Suprapubic skin (tissue), 4 donors: ENCODE results near the gene CBARP.

Experiments
- CTCF ChIP-seq, 2 donors: fragments of 200-600 bp in 1 of 2; fragments of 450-650 bp in 1 of 2; sonication (generic) in 1 of 2; IDR thresholded peaks; one replicate each; pipeline ENCODE4 v1.5.1; 2016 to 2019; ENCODE audit warnings: antibody characterized with exemption in 2 of 2, mild to moderate bottlenecking in 1 of 2, moderate library complexity in 1 of 2
- POLR2A ChIP-seq, 2 donors: fragments of 450-650 bp; IDR thresholded peaks; one replicate each; pipeline ENCODE4 v1.6.1; 2017; ENCODE audit warnings: antibody characterized with exemption in 2 of 2, mild to moderate bottlenecking in 2 of 2, moderate library complexity in 2 of 2
- POLR2AphosphoS5 ChIP-seq, 3 donors: sonication (generic); formaldehyde crosslinking; IDR thresholded peaks; one replicate each; pipeline ENCODE4 v1.6.1; 2017; ENCODE audit warnings: antibody characterized with exemption in 3 of 3

GRCh38 chr19:1256646-1257474, 19.1 kb upstream of the CBARP start:
- TF ChIP-seq CTCF (IDR thresholded peaks at IDR 0.05) (no peak), POLR2A (IDR thresholded peaks at IDR 0.05) (no peak), POLR2AphosphoS5 (IDR thresholded peaks at IDR 0.05) (no peak)
